B cell (primary cell): ENCODE results near the gene PGBD2.
"Not testable (repeated sequence)": the region's sequence is repeated elsewhere in the genome, so short reads cannot be mapped to it uniquely, and the experiment has no call there.

ENCODE experiments used
- EZH2 ChIP-seq: IDR thresholded peaks from 2 replicates; pipeline ENCODE4 v1.6.1; 2012; ENCODE audit warnings: borderline replicate concordance, low read depth, mild to moderate bottlenecking, moderate library complexity, low read length; ENCODE audit not compliant: insufficient read depth, poor library complexity, severe bottlenecking
- TF ChIP-seq, protein P1 (sequence below): fragments of 200-600 bp; IDR thresholded peaks from one replicate; pipeline ENCODE4 v1.8.0; 2022; ENCODE audit warnings: antibody characterized with exemption, mild to moderate bottlenecking

GRCh38 chr1:248925859-248926258, 19.8 kb downstream of the PGBD2 start:
- not testable (repeated sequence) for TF ChIP-seq EZH2
- TF ChIP-seq, protein P1, sequence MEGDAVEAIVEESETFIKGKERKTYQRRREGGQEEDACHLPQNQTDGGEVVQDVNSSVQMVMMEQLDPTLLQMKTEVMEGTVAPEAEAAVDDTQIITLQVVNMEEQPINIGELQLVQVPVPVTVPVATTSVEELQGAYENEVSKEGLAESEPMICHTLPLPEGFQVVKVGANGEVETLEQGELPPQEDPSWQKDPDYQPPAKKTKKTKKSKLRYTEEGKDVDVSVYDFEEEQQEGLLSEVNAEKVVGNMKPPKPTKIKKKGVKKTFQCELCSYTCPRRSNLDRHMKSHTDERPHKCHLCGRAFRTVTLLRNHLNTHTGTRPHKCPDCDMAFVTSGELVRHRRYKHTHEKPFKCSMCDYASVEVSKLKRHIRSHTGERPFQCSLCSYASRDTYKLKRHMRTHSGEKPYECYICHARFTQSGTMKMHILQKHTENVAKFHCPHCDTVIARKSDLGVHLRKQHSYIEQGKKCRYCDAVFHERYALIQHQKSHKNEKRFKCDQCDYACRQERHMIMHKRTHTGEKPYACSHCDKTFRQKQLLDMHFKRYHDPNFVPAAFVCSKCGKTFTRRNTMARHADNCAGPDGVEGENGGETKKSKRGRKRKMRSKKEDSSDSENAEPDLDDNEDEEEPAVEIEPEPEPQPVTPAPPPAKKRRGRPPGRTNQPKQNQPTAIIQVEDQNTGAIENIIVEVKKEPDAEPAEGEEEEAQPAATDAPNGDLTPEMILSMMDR, result not testable (repeated sequence)
